GM12891 (cell line): ENCODE data around the gene KATNBL1.
"Not testable (repeated sequence)": the region's sequence is repeated elsewhere in the genome, so short reads cannot be mapped to it uniquely, and the experiment has no call there.

ENCODE experiments used
- DNase-seq: peaks from one replicate; pipeline ENCODE4 v3.0.0; 2011; ENCODE audit warnings: low spot score; ENCODE audit not compliant: insufficient read length
- FAIRE-seq: peaks from 2 replicates; lab custom pipeline; 2011; peaks lifted over from hg19 to GRCh38; lab: Jason Lieb, UNC
- PAX5 ChIP-seq: IDR thresholded peaks from 2 replicates; pipeline ENCODE4 v1.6.1; 2011; ENCODE audit warnings: low read length, moderate library complexity, mild to moderate bottlenecking; ENCODE audit not compliant: insufficient read depth, severe bottlenecking
- POLR2A ChIP-seq: IDR thresholded peaks from 2 replicates; pipeline ENCODE4 v1.6.1; 2011; ENCODE audit warnings: low read depth, low read length, control low read depth
- POLR2AphosphoS5 ChIP-seq: IDR thresholded peaks from 2 replicates; pipeline ENCODE4 v1.6.1; 2011; ENCODE audit warnings: low read depth, low read length, control low read depth
- POU2F2 ChIP-seq: IDR thresholded peaks from 2 replicates; pipeline ENCODE4 v1.6.1; 2011; ENCODE audit warnings: low read depth, mild to moderate bottlenecking, control low read depth, low read length, moderate library complexity
- SPI1 ChIP-seq: IDR thresholded peaks from 2 replicates; pipeline ENCODE4 v1.6.1; 2011; ENCODE audit warnings: low read depth, low read length, control low read depth
- TAF1 ChIP-seq: IDR thresholded peaks from 2 replicates; pipeline ENCODE4 v1.6.1; 2011; ENCODE audit warnings: low read depth, low read length, control low read depth

Gene KATNBL1

GRCh38 chr15:34155859-34156258 lies 54.0 kb downstream of the KATNBL1 start:
- FAIRE-seq (no peak), DNase-seq (no peak)
- no peak for TF ChIP-seq TAF1
- TF ChIP-seq POLR2AphosphoS5 = no peak
- no peak for TF ChIP-seq POLR2A
- TF ChIP-seq POU2F2 = no peak
- TF ChIP-seq SPI1 = no peak
- no peak for TF ChIP-seq PAX5

GRCh38 chr15:34154725-34155204 lies 55.1 kb downstream of the KATNBL1 start:
- no peak for DNase-seq
- no peak for TF ChIP-seq POLR2A
- TF ChIP-seq TAF1 = no peak
- 0 out of 2 replicates have a peak, but pooled peaks have one; percentile 1 for TF ChIP-seq SPI1
- no peak for FAIRE-seq

GRCh38 chr15:34147371-34148140 lies 62.3 kb downstream of the KATNBL1 start:
- TF ChIP-seq SPI1 (no peak), PAX5 (no peak), POU2F2 (no peak), TAF1 (no peak), POLR2A (no peak), POLR2AphosphoS5 (no peak)
- DNase-seq = no peak
- no peak for FAIRE-seq

GRCh38 chr15:34133511-34133910 lies 76.4 kb downstream of the KATNBL1 start:
- TF ChIP-seq PAX5 (no peak), SPI1 (no peak), POLR2AphosphoS5 (no peak), TAF1 (no peak), POU2F2 (no peak), POLR2A (no peak)
- FAIRE-seq (no peak), DNase-seq (no peak)

- DNase-seq = no peak
- FAIRE-seq = no peak
- TF ChIP-seq PAX5 = no peak
Observed at GRCh38 chr15:34132881-34133280, 77.0 kb downstream of the KATNBL1 start.

- no peak for FAIRE-seq
- DNase-seq = no peak
- no peak for TF ChIP-seq POU2F2
Observed at GRCh38 chr15:34128898-34129297, 81.0 kb downstream of the KATNBL1 start.

- no peak for FAIRE-seq
- no peak for TF ChIP-seq POLR2A
- no peak for TF ChIP-seq TAF1
- no peak for TF ChIP-seq POLR2AphosphoS5
- TF ChIP-seq PAX5 = no peak
- no peak for TF ChIP-seq SPI1
- no peak for TF ChIP-seq POU2F2
- no peak for DNase-seq
Observed at GRCh38 chr15:34126522-34126921, 83.4 kb downstream of the KATNBL1 start.

GRCh38 chr15:34125945-34126344 lies 84.0 kb downstream of the KATNBL1 start:
- FAIRE-seq = no peak
- TF ChIP-seq PAX5 = no peak
- TF ChIP-seq POLR2A = no peak
- TF ChIP-seq POU2F2 = no peak
- no peak for TF ChIP-seq POLR2AphosphoS5
- TF ChIP-seq SPI1 = no peak
- no peak for TF ChIP-seq TAF1
- no peak for DNase-seq

- no peak for FAIRE-seq
- TF ChIP-seq POLR2A = no peak
- TF ChIP-seq PAX5 = no peak
Observed at GRCh38 chr15:34124651-34125050, 85.2 kb downstream of the KATNBL1 start.

GRCh38 chr15:34122771-34123183 lies 87.1 kb downstream of the KATNBL1 start:
- TF ChIP-seq POLR2AphosphoS5 (no peak), SPI1 (0 out of 2 replicates have a peak, but pooled peaks have one; percentile 7)
- no peak for DNase-seq
- no peak for FAIRE-seq

More at GRCh38 chr15:34124651-34125050, 85.2 kb downstream of the KATNBL1 start:
- no peak for DNase-seq

- not testable (repeated sequence) for DNase-seq, FAIRE-seq
Observed at GRCh38 chr15:34121786-34122185, 88.1 kb downstream of the KATNBL1 start.

GRCh38 chr15:34120420-34120819 lies 89.5 kb downstream of the KATNBL1 start:
- not testable (repeated sequence) for DNase-seq, FAIRE-seq
